H4 (cell line): ENCODE data around the gene PLIN4. TPM values are rescaled to one million over a fixed set of nuclear protein-coding genes. Genes with fewer than 3 reads are reported as not detected.

Experiments used
- DNase-seq: peaks from one replicate; pipeline ENCODE4 v3.0.0-alpha.2; 2015; ENCODE audit warnings: low spot score
- total RNA-seq: library from RNA; depleted of rRNA; stranded (reverse); fragments of >200 nt; shearing (Covaris generic); gene quantifications from 2 replicates; pipeline ENCODE4 v1.2.3, GENCODE V29; 2014

Gene PLIN4
- total RNA-seq, 1 experiment from 2014 or later, result 0.75 TPM

DNA sequence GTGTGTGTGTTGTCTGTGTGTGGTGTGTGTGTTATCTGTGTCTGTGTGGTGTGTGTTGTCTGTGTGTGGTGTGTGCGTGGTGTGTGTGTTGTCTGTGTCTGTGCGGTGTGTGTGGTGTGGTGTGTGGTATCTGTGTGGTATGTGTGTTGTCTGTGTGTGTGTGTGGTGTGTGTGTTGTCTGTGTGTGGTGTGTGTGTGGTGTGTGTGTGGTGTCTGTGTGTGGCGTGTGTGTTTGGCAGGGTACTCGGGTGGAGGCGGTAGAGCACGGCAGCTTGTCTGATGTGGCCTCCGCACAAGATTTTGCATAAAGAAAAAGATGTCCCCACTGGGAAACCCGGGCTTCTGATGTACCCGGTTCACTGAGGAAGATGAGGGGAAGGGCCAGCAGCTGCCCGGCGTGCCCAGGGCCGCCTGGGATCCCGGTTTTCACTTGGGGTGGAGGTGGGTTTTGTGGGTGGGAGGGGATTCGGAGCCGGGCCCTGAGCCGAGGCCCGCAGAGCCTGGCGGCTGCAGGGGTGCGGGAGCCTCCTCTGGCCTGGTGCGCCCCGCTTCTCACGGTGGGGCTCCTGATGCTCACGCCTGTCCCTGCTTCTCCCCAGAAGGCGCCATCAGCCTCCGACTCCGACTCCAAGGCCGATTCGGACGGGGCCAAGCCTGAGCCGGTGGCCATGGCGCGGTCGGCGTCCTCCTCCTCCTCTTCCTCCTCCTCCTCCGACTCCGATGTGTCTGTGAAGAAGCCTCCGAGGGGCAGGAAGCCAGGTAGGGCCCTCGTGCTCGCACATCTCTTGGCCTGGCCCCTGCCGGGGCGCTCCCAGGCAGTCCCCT is 25.0 kb downstream of the PLIN4 start:
- DNase-seq, result no peak

- DNase-seq, result no peak
These were observed 25.8 kb downstream of the PLIN4 start for GRCh38 chr19:4492337-4493103.

GRCh38 chr19:4491446-4491845 is 26.8 kb downstream of the PLIN4 start:
- no peak for DNase-seq

DNA sequence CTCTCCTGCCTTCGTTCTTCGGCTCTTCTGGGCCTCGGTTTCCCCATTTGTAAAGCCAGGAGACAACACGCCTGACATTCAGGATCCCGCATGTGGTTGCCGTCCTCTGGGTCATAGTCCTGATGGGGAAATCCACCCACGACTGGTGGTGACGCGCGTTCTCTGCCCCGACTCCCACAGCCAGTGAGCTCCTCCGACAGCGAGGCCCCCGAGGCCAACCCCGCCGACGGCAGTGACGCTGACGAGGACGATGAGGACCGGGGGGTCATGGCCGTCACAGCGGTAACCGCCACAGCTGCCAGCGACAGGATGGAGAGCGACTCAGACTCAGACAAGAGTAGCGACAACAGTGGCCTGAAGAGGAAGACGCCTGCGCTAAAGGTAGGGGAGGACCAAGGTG is 29.8 kb downstream of the PLIN4 start:
- DNase-seq, result no peak

DNA sequence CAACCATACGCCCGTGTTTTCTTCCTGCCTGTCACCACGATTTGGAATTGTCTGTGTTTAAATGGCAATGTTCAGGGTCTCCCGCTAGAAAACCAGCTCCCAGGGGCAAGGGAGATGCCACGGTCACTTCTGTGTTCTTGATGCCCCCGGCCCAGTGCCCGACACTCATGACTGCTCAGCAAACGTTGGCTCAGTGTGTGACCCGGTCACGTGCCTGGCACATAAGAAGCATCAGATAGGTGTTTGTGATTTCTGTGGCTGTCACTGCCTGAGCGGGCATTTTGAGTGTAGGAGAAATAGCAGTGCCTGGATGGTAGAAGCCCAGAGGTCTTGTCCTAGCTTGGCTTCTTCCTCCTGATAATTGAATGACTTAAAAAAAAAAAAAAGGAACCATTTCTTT is 30.7 kb downstream of the PLIN4 start:
- DNase-seq, result no peak

- DNase-seq, result no peak
These were observed 34.9 kb downstream of the PLIN4 start for GRCh38 chr19:4483385-4483784.

DNA sequence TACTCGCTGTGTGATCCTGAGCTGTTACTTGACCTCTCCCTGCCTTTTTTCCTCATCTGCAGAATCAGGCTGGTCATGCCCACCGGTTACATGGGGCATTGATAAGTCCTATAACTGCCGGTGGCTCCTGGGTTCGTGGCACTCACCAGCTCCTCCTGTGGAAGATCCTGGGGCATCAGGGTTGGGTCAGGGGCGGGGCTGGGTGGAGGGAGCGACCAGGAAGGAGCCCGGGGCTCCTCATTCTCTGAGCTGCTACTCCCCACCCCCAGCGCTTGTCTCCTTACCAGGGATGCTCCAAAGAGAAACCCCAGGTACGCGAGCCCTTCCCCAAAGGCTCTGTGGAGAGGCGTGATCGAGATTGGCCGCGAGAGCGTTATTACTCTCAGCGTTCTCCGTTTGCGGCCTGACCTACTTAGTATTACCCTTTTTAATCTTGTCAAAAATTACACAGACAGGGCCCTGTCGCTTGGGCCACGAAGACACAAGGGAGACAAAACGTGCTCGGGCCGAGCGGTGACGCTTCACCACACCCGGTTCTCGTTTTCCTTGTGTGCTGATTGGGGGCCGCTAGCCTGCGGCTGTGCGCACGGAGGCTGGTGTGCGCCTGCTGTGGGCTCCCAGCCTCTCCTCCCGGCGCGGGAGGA is 35.4 kb downstream of the PLIN4 start:
- DNase-seq, result no peak

DNA sequence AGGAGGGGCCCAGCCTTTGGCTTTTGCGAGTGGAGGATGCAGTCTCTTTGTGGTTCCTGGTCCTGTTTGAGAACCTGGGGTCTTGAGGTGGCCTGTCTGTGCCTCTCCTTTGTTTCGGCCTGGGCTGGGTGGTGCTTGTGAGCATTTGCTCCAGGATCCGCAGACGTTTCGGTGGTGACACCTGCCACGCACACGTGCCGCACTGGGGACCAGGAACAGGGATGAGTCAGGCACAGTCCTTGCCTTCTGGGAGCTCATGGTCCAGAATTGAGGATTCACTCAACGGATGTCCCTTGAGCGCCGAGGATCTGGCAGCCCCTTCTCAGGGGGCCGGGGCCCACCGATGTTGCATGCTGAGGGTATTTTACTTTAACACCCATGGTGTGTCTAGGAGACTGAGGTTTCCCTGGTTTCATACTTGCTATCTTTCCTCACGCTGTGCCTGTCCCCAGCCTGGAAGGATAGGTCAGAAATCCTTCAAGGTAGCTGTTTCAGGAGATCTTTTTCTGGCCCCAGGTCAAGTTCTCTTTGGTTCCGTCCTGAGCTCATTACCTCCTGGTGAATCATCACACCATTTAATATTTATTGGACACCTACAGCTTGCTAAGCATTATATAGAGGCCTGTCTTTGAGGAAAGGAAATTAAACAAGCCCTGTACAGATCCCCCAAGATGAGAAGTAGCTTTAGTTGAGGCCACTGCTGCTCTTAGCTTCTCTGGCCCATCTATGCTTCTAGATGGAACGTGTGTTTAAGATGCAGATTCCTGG is 41.1 kb downstream of the PLIN4 start:
- DNase-seq, result no peak

GRCh38 chr19:4474514-4475022 is 43.7 kb downstream of the PLIN4 start:
- no peak for DNase-seq

GRCh38 chr19:4473763-4474513 is 44.3 kb downstream of the PLIN4 start:
- DNase-seq, result no peak

GRCh38 chr19:4473011-4473762 is 45.1 kb downstream of the PLIN4 start:
- DNase-seq, result no peak

GRCh38 chr19:4472174-4472974 is 45.9 kb downstream of the PLIN4 start, which contains the start of gene HDGFL2:
HDGFL2 (plus strand) TSS chr19:4472297; CDS start chr19:4472351, 54 bp downstream.
- DNase-seq, result no peak

DNA sequence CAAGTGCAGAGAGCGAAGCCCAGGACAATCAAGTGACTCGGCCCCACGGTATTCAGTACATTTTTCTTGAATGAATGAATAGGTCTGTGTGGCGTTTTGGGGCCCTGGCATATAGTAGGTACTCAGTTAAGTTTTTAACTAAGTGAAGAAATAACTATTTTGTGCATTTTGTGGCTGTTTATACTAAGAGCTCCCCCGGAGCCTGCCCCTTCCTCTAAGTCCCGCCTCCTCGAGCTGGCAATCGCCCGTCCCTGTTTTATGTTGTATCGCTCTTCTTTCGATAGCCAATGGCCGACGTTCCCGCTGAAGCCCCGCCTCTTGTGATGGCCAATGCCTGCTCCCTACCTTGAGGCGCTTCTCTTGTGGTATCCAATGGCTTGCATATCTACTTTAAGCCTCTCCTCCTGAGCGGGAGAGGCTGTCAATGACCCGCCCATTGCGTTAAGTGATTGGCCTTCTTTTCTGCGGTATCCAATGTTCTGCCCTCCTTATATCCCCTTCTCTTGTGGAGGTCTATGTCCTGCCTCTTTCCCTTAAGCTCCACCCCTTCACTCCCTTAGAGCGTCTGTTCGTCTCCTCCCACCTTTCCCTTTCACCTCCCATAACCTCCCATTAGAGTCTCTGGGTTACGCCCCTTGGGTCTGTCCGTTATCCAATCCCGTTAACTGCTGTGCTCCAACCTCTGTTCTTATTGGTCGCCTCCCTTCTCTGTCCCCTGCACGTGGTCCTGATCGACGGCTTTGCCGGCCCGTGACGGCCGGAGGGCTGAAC is 46.7 kb downstream of the PLIN4 start:
- peak; percentile 100 for DNase-seq

- DNase-seq, result no peak
These were observed 50.5 kb downstream of the PLIN4 start for GRCh38 chr19:4467835-4468234.

DNA sequence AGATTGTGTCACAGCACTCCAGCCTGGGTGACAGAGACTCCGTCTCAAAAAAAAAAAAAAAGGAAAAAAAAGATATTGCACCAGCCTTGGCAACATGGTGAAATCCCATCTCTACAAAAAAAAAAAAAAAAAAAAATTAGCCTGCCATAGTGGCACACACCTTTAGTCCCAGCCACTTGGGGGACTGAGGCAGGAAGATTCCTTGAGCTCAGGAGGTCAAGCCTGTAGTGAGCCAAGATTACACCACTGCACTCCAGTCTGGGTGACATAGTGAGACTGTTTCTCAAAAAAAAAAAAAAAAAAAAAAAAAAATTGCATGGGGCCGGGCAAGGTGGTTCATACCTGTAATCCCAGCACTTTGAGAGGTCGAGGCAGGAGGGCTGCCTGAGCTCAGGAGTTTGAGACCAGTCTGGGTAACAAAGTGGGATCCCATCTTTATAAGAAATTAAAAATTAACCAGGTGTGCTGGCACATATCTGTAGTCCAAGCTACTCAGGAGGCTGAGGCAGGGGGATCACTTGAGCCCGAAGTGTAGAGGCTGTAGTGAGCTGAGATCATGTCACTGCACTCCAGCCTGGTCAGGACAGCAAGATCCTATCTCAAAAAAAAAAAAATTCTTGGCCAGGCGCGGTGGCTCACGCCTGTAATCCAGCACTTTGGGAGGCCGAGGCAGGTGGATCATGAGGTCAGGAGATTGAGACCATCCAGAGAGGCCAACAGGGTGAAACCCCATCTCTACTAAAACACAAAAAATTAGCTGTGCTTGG is 53.3 kb downstream of the PLIN4 start:
- no peak for DNase-seq

GRCh38 chr19:4457654-4458395 is 60.5 kb downstream of the PLIN4 start, which contains the start of gene UBXN6:
UBXN6 (minus strand) TSS chr19:4457794; CDS start chr19:4457697, 97 bp downstream.
- peak; percentile 97 for DNase-seq
